IMR-90 (cell line): Measurements from ENCODE around the gene LOX. TPM values are rescaled to one million over a fixed set of nuclear protein-coding genes. Genes with fewer than 3 reads are reported as not detected.
A peak's percentile ranks its signal among the peaks of the same experiment; 100 is the strongest.

Experiments
- ATAC-seq: fragments of 200-7000 bp; cut with Tn5 transposase; 2 replicates; pipeline ENCODE4 v1.9.1; 2020; ENCODE audit warnings: low read depth, mild to moderate bottlenecking, moderate library complexity
- BruUV-seq: library from RNA; stranded (reverse); fragments of 400-500 nt; replicated peaks from 2 replicates; lab custom pipeline; 2021; lab: Mats Ljungman, UMichigan
- CTCF ChIA-PET: fragments of 300-600 bp; formaldehyde crosslinking; extraction: SDS; loops from one replicate; lab custom pipeline; 2021; ENCODE audit warnings: antibody characterized with exemption; lab: Yijun Ruan, JAX
- POLR2A ChIA-PET: fragments of 300-600 bp; sonication (Branson Sonifier 250); formaldehyde crosslinking; loops from one replicate; lab custom pipeline; 2022; ENCODE audit warnings: antibody characterized with exemption; ENCODE audit not compliant: unreplicated experiment; lab: Charles Lee
- DNase-seq: peaks from one replicate; pipeline ENCODE4 v3.0.0; 2013
- H2AFZ ChIP-seq: replicated peaks from 2 replicates; pipeline ENCODE3; 2013; ENCODE audit warnings: low read length, mild to moderate bottlenecking; ENCODE audit not compliant: poor library complexity
- H2AK5ac ChIP-seq: 2 replicates; pipeline ENCODE4 v1.6.1; 2013; ENCODE audit warnings: low read depth, low read length, inconsistent platforms
- H2AK9ac ChIP-seq: replicated peaks from 2 replicates; pipeline ENCODE3; 2013; ENCODE audit warnings: mild to moderate bottlenecking, low read depth, low read length, moderate library complexity; ENCODE audit not compliant: poor library complexity
- H2BK120ac ChIP-seq: 2 replicates; pipeline ENCODE4 v1.6.1; 2013; ENCODE audit warnings: low read depth, low read length, inconsistent platforms
- H2BK15ac ChIP-seq: 3 replicates; pipeline ENCODE4 v1.6.1; 2013; ENCODE audit warnings: low read depth, low read length, inconsistent platforms
- H2BK20ac ChIP-seq: 2 replicates; pipeline ENCODE4 v1.6.1; 2013; ENCODE audit warnings: low read depth, mild to moderate bottlenecking, inconsistent platforms, low read length, moderate library complexity
- H2BK5ac ChIP-seq: 2 replicates; pipeline ENCODE4 v1.6.1; 2013; ENCODE audit warnings: mild to moderate bottlenecking, low read depth, low read length, inconsistent platforms; ENCODE audit not compliant: poor library complexity, severe bottlenecking
- H3K14ac ChIP-seq: replicated peaks from 2 replicates; pipeline ENCODE4 v1.6.1; 2013; ENCODE audit warnings: low read depth, low read length, inconsistent platforms
- H3K18ac ChIP-seq: 2 replicates; pipeline ENCODE4 v1.6.1; 2013; ENCODE audit warnings: low read depth, low read length, control low read depth
- H3K23ac ChIP-seq: 2 replicates; pipeline ENCODE4 v1.6.1; 2013; ENCODE audit warnings: low read depth, low read length, inconsistent platforms
- H3K27ac ChIP-seq: 2 replicates; pipeline ENCODE4 v1.5.1; 2013; ENCODE audit warnings: mild to moderate bottlenecking, control low read depth, low read length; ENCODE audit not compliant: insufficient read depth
- H3K27me3 ChIP-seq: 2 replicates; pipeline ENCODE4 v1.6.1; 2013; ENCODE audit warnings: low read length; ENCODE audit not compliant: control insufficient read depth, insufficient read depth
- H3K36me3 ChIP-seq: 2 replicates; pipeline ENCODE4 v1.6.1; 2013; ENCODE audit warnings: low read length, mixed read lengths; ENCODE audit not compliant: control insufficient read depth, insufficient read depth
- H3K4ac ChIP-seq: 2 replicates; pipeline ENCODE4 v1.6.1; 2013; ENCODE audit warnings: low read depth, low read length, inconsistent platforms
- H3K4me1 ChIP-seq: 2 replicates; pipeline ENCODE4 v1.6.1; 2013; ENCODE audit warnings: low read length, mixed read lengths; ENCODE audit not compliant: control insufficient read depth, insufficient read depth
- H3K4me2 ChIP-seq: 2 replicates; pipeline ENCODE4 v1.6.1; 2013; ENCODE audit warnings: low read depth, mild to moderate bottlenecking, control low read depth, low read length, moderate library complexity
- H3K4me3 ChIP-seq: 2 replicates; pipeline ENCODE4 v1.5.1; 2013; ENCODE audit warnings: low read depth, mild to moderate bottlenecking, control low read depth, low read length, moderate library complexity; ENCODE audit not compliant: insufficient read depth
- H3K56ac ChIP-seq: 2 replicates; pipeline ENCODE4 v1.6.1; 2013; ENCODE audit warnings: low read length, inconsistent platforms; ENCODE audit not compliant: insufficient read depth; ENCODE audit errors: extremely low read depth
- H3K79me1 ChIP-seq, 2 experiments: 2 replicates each; pipeline ENCODE4 v1.6.1; 2013; ENCODE audit warnings: low read length in 2 of 2, inconsistent platforms in 1 of 2, low read depth in 1 of 2
- H3K9ac ChIP-seq: 2 replicates; pipeline ENCODE4 v1.6.1; 2013; ENCODE audit warnings: low read depth, low read length, control low read depth
- H3K9me1 ChIP-seq: 2 replicates; pipeline ENCODE4 v1.6.1; 2013; ENCODE audit warnings: low read length, inconsistent platforms; ENCODE audit not compliant: insufficient read depth
- H3K9me3 ChIP-seq: 2 replicates; pipeline ENCODE4 v1.6.1; 2013; ENCODE audit warnings: low read length; ENCODE audit not compliant: control insufficient read depth, insufficient read depth
- H4K20me1 ChIP-seq: 2 replicates; pipeline ENCODE4 v1.6.1; 2013; ENCODE audit warnings: low read length, inconsistent platforms; ENCODE audit not compliant: insufficient read depth
- H4K5ac ChIP-seq: 2 replicates; pipeline ENCODE4 v1.6.1; 2013; ENCODE audit warnings: mild to moderate bottlenecking, low read depth, low read length, control low read depth
- H4K8ac ChIP-seq, 2 experiments: 2 replicates each; pipeline ENCODE4 v1.6.1; 2013; ENCODE audit warnings: low read depth in 2 of 2, low read length in 2 of 2, control low read depth in 1 of 2, inconsistent platforms in 1 of 2
- H4K91ac ChIP-seq: 2 replicates; pipeline ENCODE4 v1.6.1; 2013; ENCODE audit warnings: low read depth, low read length, inconsistent platforms; ENCODE audit not compliant: insufficient read depth
- POLR2A ChIP-seq: IDR thresholded peaks from 2 replicates; pipeline ENCODE4 v1.6.1; 2012; ENCODE audit warnings: mild to moderate bottlenecking, low read depth, low read length
- RAD21 ChIP-seq: IDR thresholded peaks from 2 replicates; pipeline ENCODE4 v1.6.1; 2012; ENCODE audit warnings: low read length, improper control_type of control experiment
- WGBS, 2 experiments: methylation state at CpG; one replicate each; pipeline versions ENCODE4 v1.1.5 to v1.1.7; 2013; ENCODE audit warnings: missing lambda C conversion rate in 2 of 2; ENCODE audit not compliant: insufficient read length in 1 of 2; ENCODE audit errors: extremely low coverage in 2 of 2; 5-methylcytosine and 5-hydroxymethylcytosine counted together
- dilution Hi-C: fragments of 300-500 bp; cut with HindIII; formaldehyde crosslinking; loops from one replicate; pipeline ENCODE4 v1.14.3; 2018; ENCODE audit warnings: low sequenced_read_pairs; ENCODE audit not compliant: unreplicated experiment
- in situ Hi-C: fragments of 300-500 bp; cut with MboI; formaldehyde crosslinking; loops from 3 replicates; pipeline ENCODE4 v1.14.3; 2019; ENCODE audit warnings: low sequenced_read_pairs, inconsistent platforms, mixed read lengths
- intact Hi-C: fragments of 100-400 bp; cut with micrococcal nuclease; formaldehyde crosslinking; loops from 2 replicates; pipeline ENCODE4 v1.10.0; 2022
- polyA plus RNA-seq, 3 experiments: library from polyadenylated mRNA; depleted of rRNA; stranded (reverse); fragments of >200 nt; gene quantifications; 2 replicates each; pipeline ENCODE4 v1.2.3, GENCODE V29; 2012; ENCODE audit warnings: low replicate concordance in 1 of 3
- total RNA-seq: library from RNA; depleted of rRNA; stranded (reverse); fragments of >200 nt; gene quantifications from 2 replicates; pipeline ENCODE4 v1.2.3, GENCODE V29; 2012

The LOX gene
- total and polyA plus RNA-seq, 2 of the 4 experiments (the other 2 are of a cell fraction) = 277 to 662 TPM

- no peak overlapping the region for H2BK5ac ChIP-seq
- peaks cover 4% of the 10 kb centered on the region; the same call in 1 of the 2 replicates for H3K4me1 ChIP-seq
- peaks cover 8 to 23% of the 10 kb centered on the region in 2 experiments for H3K79me1 ChIP-seq
- H3K56ac ChIP-seq = no peak overlapping the region
- no peak overlapping the region for H3K14ac ChIP-seq
- WGBS, 2 experiments = no CpG with 5 or more reads among the region's 1 CpG
- no peak overlapping the region for H2BK20ac ChIP-seq
- in situ Hi-C loops = no loop called here
- no peak overlapping the region for H4K5ac ChIP-seq
- TF ChIP-seq RAD21 (no peak), POLR2A (peak; percentile 58; the same call in 1 of the 2 replicates)
- no peak overlapping the region for H3K4me2 ChIP-seq
- no peaks in the 10 kb centered on the region for H3K27me3 ChIP-seq
- DNase-seq (peak; percentile 79), ATAC-seq (peak; percentile 59)
- no peak overlapping the region for H3K23ac ChIP-seq
- no peak overlapping the region for H3K18ac ChIP-seq
- H2AK9ac ChIP-seq = no peak overlapping the region
- dilution Hi-C loops = no loop called here
- H3K36me3 ChIP-seq = peaks cover 22% of the 10 kb centered on the region
- peaks cover 3% of the 10 kb centered on the region for H3K9me1 ChIP-seq
- no peak overlapping the region for H2BK120ac ChIP-seq
- H3K9me3 ChIP-seq = no peaks in the 10 kb centered on the region
- H3K4ac ChIP-seq = no peak overlapping the region
- no TSS peak for BruUV-seq
- H3K4me3 ChIP-seq = no peak overlapping the region
- intact Hi-C loops = no loop called here
- no peak overlapping the region for H2BK15ac ChIP-seq
- H2AFZ ChIP-seq = no peak overlapping the region
- no peak overlapping the region for H2AK5ac ChIP-seq
- ChIA-PET POLR2A (no interaction called here), CTCF (interaction anchor here (1.3 kb wide), 1 partner anchor 13 kb away, joined by 3 read pairs; no protein-coding TSS in a partner anchor)
- H4K8ac ChIP-seq = no peak overlapping the region
- peaks cover 10% of the 10 kb centered on the region for H4K20me1 ChIP-seq
- H3K27ac ChIP-seq = no peak overlapping the region
- no peak overlapping the region for H4K91ac ChIP-seq
- H3K9ac ChIP-seq = no peak overlapping the region
Measured at GRCh38 chr5:122063836-122064235, 14.2 kb downstream of the LOX start.
